Measurements from ENCODE around the gene EIF4G2. TPM values are rescaled to one million over a fixed set of nuclear protein-coding genes. Genes with fewer than 3 reads are reported as not detected.
A peak's percentile ranks its signal among the peaks of the same experiment; 100 is the strongest.

Gene EIF4G2
- total and polyA plus RNA-seq, 2 of the 8 experiments (the other 6 are each of a cell fraction or from before 2014, with no cell fraction given): 438 to 964 TPM

DNA sequence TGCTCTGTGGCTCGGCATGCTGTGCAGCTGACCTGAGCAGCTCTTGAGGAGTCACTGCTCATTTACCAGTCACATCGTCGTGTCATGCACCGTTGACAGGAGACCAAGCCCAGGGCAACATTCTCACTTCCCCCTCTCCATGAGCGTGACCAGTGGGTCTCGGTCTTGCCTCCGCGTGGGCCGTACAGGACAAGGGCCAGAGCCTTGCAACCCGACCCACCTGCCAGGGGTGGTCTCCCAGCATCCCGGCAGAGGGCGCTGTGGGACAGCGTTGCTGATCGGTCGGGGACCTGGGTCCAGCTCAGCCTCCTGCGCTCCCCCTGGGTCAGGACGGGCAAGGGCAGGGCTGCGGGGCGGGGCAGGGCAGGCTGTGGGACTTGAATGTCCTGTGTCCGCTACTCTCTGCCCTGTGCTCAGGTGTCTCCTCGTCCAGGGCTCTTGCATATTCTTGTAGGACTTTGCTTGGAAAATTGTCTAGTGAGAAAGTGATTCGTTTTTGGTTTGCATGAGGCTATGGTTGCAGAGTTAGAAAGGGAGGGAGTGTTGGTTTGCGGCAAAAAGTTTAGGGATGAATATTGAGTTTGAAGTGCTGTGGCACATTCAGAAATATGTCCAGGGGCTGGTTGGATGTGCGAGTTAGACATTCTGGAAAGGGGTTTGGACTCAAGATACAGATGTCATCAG, 16.2 kb downstream of the EIF4G2 start:
- no peak overlapping the region for H2BK20ac ChIP-seq (ENCODE audit: low read length)
- WGBS, 2 experiments (ENCODE audit: extremely low coverage in 1 of 2, insufficient coverage in 1 of 2, insufficient read length in 1 of 2, insufficient replicate concordance in 2 of 2, low coverage in 1 of 2, low lambda C conversion rate in 2 of 2, missing lambda C conversion rate in 1 of 2): 21% methylated on average over 24 of the region's 24 CpGs; no CpG with 5 or more reads in 1 of the 2 experiments
- no peak overlapping the region for H3K27ac ChIP-seq (ENCODE audit: low read depth, low read length)
- H4K8ac ChIP-seq (ENCODE audit: extremely low read depth, insufficient read depth, low read length): peak overlapping the region; percentile 90; the same call in 1 of the 2 replicates
- 0 out of 2 replicates have a peak overlapping the region, but pooled peaks have one; percentile 32 for H2BK12ac ChIP-seq (ENCODE audit: low read depth, low read length)
- FAIRE-seq: no peak
- CTCF ChIA-PET (ENCODE audit: partially characterized antibody): interaction anchor here (0.6 to 7.9 kb wide), 51 partner anchors 9 to 476 kb away, joined by 3 to 64 read pairs (median 4); partner anchors contain the start of genes EIF4G2 and ZBED5
- H3K4me3 ChIP-seq (ENCODE audit: extremely low read depth in 1 of 4, insufficient read depth in 2 of 4, low read depth in 3 of 4, low read length in 4 of 4): no peak overlapping the region
- POLR2A ChIA-PET (ENCODE audit: partially characterized antibody): interaction anchor here (0.6 to 28.5 kb wide), 8 partner anchors 17 to 142 kb away, joined by 3 to 595 read pairs (median 4); partner anchors contain the start of gene EIF4G2
- H3K4me2 ChIP-seq (ENCODE audit: insufficient read depth in 1 of 2, low read depth in 2 of 2, low read length in 2 of 2): peak overlapping the region in 1 of 2 experiments; percentile 54; a peak in 2 of 4 replicates
- peak overlapping the region; percentile 93; the same call in 1 of the 2 replicates for H2AFZ ChIP-seq (ENCODE audit: low read length)
- no peak overlapping the region for H3K56ac ChIP-seq (replicated peaks; ENCODE audit: insufficient read length, low read depth, low read length)
- H3K23ac ChIP-seq (ENCODE audit: insufficient read length): no peak overlapping the region
- H4K5ac ChIP-seq (ENCODE audit: insufficient read length, low read depth, low read length): no peak overlapping the region
- no peaks in the 10 kb centered on the region; the same call in 1 of the 2 replicates for H3K23me2 ChIP-seq (ENCODE audit: low read depth, low read length)
- H3K36me3 ChIP-seq (ENCODE audit: control insufficient read depth in 2 of 4, insufficient read depth in 4 of 4, low read length in 3 of 4): peaks cover 3 to 17% (median 14%) of the 10 kb centered on the region in 4 experiments
- H3K79me2 ChIP-seq (ENCODE audit: control insufficient read depth in 1 of 2, insufficient read depth in 2 of 2, low read length in 2 of 2): no peaks in the 10 kb centered on the region
- no peaks in the 10 kb centered on the region for H3K9me3 ChIP-seq (ENCODE audit: insufficient read depth in 2 of 2, low read depth in 1 of 2, low read length in 1 of 2)
- H3K9ac ChIP-seq (replicated peaks in 1 of 4; ENCODE audit: extremely low read depth in 1 of 4, low read depth in 3 of 4, low read length in 3 of 4): no peak overlapping the region
- peak; percentile 77 to 99 for DNase-seq (ENCODE audit: low read depth in 1 of 2, low spot score in 2 of 2)
- H2BK5ac ChIP-seq (ENCODE audit: low read depth, low read length): no peak overlapping the region
- H3K4me1 ChIP-seq (replicated peaks in 1 of 4; ENCODE audit: control insufficient read depth in 3 of 4, insufficient read depth in 4 of 4, low read length in 3 of 4): peaks cover 0 to 5% (median 2%) of the 10 kb centered on the region in 4 experiments; a peak in 2 of 7 replicates
- peak overlapping the region; percentile 89; the same call in 1 of the 2 replicates for H2BK15ac ChIP-seq (ENCODE audit: low read length)
- peaks cover 0 to 2% (median 0%) of the 10 kb centered on the region in 4 experiments; a peak in 2 of 7 replicates for H3K27me3 ChIP-seq (replicated peaks in 1 of 4; ENCODE audit: control insufficient read depth in 3 of 4, extremely low read depth in 1 of 4, insufficient read depth in 3 of 4, low read length in 3 of 4)
- H2BK120ac ChIP-seq (replicated peaks; ENCODE audit: low read depth, low read length): no peak overlapping the region
- no peak overlapping the region for H3K14ac ChIP-seq (ENCODE audit: insufficient read length)
- H3K4ac ChIP-seq (replicated peaks; ENCODE audit: insufficient read length, low read depth, low read length): peak overlapping the region; percentile 61
- H4K20me1 ChIP-seq (replicated peaks in 1 of 2; ENCODE audit: control insufficient read depth in 1 of 2, insufficient read depth in 2 of 2, low read length in 2 of 2): no peaks in the 10 kb centered on the region
- peak overlapping the region; percentile 70 for H4K91ac ChIP-seq (replicated peaks; ENCODE audit: insufficient read length, low read length)
- H3K18ac ChIP-seq (ENCODE audit: extremely low read depth, low read length): no peak overlapping the region
- H3K79me1 ChIP-seq (ENCODE audit: low read depth, low read length): no peaks in the 10 kb centered on the region
- H2AK5ac ChIP-seq (ENCODE audit: low read depth, low read length): no peak overlapping the region
- TF ChIP-seq ASH2L (IDR thresholded peaks at IDR 0.05; ENCODE audit: low read length) (no peak), TCF12 (IDR thresholded peaks at IDR 0.05; ENCODE audit: low read depth, low read length) (no peak), MAFK (IDR thresholded peaks at IDR 0.05; ENCODE audit: low read depth, low read length) (no peak), RFX5 (IDR thresholded peaks at IDR 0.05; ENCODE audit: borderline replicate concordance, low read depth, low read length) (no peak), EP300 (IDR thresholded peaks at IDR 0.05; ENCODE audit: borderline replicate concordance in 1 of 2, low read depth in 2 of 2, low read length in 2 of 2) (no peak), POU5F1 (IDR thresholded peaks at IDR 0.05; ENCODE audit: low read depth, low read length) (no peak), CBX5 (IDR thresholded peaks at IDR 0.05; ENCODE audit: low read depth, low read length) (no peak), NANOG (IDR thresholded peaks at IDR 0.05; ENCODE audit: insufficient read depth, low read depth, low read length, poor library complexity, severe bottlenecking) (peak; percentile 46)
- TF ChIP-seq, protein P1, sequence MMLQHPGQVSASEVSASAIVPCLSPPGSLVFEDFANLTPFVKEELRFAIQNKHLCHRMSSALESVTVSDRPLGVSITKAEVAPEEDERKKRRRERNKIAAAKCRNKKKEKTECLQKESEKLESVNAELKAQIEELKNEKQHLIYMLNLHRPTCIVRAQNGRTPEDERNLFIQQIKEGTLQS (IDR thresholded peaks at IDR 0.05; ENCODE audit: insufficient read depth, low read depth, low read length): 0 out of 2 replicates have a peak, but pooled peaks have one; percentile 14

All from H1 (cell line).